GM12874 (cell line): ENCODE data around the gene CRYBB1.
A peak's percentile ranks its signal among the peaks of the same experiment; 100 is the strongest.

Source experiments
- TF ChIP-seq, protein P1 (sequence below): IDR thresholded peaks from 2 replicates; pipeline ENCODE4 v1.5.1; 2011; ENCODE audit warnings: low read depth, mild to moderate bottlenecking, control low read depth, low read length, moderate library complexity; ENCODE audit not compliant: insufficient read depth

CRYBB1 gene

DNA sequence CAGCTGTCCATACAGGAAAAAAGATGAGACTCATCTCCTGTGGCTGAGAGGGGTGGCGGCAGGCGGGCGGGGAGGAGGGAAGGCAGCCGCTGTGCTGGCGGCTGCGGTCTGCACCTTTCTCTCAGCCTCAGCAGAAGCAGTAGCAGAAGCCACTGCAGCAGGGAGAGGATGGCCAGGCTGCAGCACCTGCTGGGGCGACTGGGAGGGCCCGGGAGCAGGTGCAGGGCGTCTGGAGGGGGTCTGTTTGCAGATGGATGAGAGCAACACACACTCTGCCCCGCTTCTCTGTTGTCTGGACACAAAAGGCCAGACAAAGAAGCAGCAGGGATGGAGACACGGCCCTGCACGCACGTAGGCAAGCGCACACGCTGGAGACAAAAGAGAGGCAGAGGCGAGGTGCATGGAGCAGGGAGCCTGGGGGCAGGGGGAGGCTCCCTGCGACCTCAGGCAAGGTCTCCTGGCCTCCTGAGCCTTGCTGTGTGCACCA is 30.2 kb upstream of the CRYBB1 start:
- TF ChIP-seq, protein P1, sequence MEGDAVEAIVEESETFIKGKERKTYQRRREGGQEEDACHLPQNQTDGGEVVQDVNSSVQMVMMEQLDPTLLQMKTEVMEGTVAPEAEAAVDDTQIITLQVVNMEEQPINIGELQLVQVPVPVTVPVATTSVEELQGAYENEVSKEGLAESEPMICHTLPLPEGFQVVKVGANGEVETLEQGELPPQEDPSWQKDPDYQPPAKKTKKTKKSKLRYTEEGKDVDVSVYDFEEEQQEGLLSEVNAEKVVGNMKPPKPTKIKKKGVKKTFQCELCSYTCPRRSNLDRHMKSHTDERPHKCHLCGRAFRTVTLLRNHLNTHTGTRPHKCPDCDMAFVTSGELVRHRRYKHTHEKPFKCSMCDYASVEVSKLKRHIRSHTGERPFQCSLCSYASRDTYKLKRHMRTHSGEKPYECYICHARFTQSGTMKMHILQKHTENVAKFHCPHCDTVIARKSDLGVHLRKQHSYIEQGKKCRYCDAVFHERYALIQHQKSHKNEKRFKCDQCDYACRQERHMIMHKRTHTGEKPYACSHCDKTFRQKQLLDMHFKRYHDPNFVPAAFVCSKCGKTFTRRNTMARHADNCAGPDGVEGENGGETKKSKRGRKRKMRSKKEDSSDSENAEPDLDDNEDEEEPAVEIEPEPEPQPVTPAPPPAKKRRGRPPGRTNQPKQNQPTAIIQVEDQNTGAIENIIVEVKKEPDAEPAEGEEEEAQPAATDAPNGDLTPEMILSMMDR = no peak

DNA sequence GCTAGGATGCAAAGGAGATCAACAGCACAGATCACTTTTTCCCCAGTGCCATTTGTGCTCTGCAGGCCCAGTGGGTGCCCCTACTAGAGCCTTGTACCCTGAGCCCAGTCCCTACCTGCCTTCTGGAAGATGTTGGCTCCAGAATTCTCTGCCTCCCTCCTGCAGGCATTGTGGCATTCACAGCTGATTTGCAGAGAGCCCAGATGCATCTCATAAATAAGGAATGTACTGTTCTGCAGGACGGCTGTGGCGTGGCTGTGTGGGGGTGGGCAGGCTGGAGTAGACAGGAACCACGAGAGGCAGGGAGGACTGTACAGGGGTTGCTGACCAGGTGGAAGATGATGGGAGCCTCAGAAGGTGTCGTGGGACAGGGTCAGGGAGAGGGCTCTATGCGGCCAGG is 28.3 kb upstream of the CRYBB1 start:
- TF ChIP-seq, protein P1 = no peak

DNA sequence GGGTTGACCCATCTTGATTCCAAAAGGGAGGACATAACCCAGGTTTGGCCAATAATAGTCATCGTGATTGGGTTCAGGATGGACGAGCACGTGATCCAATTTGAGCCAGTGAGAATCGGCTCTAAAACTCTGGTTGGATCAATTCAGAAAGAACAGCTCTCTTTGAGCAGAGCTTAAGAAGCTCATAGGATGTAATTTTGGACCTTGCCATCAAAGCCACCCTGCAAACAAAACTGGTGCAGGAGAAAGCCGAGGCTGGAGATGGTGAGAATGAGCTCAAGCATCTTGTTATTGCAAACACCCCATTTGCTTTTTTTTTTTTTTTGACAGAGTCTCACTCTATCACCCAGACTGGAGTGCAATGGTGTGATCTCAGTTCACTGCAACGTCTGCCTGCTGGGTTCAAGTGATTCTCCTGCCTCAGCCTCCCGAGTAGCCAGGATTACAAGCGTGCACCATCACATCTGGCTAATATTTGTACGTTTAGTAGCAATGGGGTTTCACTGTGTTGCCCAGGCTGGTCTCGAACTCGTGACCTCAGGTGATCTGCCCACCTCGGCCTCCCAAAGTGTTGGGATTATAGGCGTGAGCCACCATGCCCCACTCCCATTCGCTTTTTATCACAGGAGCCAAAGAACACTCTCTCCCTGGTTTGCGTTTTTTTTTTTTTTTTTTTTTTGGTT is 25.7 kb upstream of the CRYBB1 start:
- TF ChIP-seq, protein P1 = no peak

DNA sequence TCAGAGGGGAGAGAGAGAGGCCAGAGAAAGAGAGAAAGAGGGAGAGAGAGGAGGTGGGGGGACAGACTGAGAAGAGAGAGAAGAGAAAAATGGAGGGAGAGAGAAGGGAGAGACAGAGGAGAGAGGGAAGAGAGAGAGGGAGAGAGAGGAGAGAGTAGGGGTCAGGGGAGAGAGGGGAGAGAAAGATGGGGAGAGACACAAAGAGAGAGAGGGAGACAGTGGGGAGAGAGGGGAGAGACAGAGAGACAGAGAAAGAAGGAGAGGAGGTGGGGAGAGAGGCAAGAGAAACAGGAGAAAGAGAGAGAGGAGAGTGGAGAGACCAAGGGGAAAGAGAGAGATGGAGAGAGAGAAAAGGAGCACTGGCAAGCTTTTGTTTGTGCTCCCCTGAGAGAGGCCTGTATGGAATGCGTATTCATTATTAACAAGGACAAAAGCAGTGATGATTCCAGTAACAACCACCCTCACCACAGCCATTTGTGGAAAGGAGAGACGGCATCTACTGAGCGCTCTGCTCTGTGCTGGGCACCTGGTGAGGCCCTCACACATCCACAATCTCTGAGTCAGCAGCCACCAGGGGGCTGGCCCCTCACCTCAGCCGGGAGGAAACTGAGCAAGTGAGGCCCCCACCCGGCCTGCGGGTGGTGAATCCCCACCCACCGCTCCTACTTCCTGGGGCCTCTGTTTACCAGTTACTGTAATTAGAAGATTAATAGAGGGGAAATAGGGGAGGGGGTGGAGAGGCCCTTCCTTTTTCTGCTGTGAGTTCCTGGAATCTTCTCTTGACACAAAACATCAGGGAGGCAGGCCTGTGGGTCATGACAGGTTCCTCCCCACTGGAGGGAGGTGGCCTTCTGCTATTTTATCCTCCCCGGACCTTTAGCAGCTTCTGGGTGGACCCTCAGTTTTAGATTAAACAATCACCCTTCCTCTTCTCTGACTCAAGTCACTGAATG is 24.9 kb upstream of the CRYBB1 start:
- TF ChIP-seq, protein P1 = peak; percentile 27; the same call in 1 of the 2 replicates

DNA sequence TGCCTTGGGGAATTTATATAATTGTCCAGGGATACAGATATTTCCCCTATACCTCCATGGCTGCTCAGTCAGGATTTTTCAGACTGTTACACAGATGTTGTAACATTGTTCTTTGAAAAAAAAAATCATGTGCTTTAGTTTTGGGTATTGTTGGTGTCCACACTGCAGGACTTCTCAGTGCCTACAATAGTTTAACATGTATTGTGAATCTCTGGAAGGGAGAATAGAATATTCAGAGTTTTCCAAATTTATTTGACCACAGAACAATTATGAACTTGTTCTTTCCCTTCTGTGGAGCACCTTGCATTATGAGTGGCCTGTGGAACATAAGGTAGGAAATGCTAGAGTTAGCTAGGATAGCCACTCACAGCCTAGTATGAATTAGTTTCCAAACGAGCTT is 18.5 kb upstream of the CRYBB1 start:
- TF ChIP-seq, protein P1 = no peak

DNA sequence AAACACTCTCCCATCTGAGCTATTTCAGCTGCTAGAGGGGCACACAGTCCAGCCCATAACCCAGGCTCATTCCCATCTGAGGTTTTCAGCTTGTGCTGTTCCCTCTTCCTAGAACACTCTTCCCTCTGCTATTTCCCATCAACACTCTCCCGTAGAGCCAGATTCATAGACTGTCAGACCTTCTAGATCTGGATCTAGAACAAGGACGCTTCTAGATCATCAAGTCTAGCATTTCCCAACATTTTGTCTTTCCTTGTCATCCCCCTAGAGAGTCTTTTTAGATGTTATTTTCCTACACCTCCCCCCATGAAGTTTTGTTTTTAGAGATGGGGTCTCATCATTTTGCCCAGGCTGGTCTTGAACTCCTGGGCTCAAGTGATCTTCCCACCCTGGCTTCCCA is 17.3 kb upstream of the CRYBB1 start:
- TF ChIP-seq, protein P1 = no peak

DNA sequence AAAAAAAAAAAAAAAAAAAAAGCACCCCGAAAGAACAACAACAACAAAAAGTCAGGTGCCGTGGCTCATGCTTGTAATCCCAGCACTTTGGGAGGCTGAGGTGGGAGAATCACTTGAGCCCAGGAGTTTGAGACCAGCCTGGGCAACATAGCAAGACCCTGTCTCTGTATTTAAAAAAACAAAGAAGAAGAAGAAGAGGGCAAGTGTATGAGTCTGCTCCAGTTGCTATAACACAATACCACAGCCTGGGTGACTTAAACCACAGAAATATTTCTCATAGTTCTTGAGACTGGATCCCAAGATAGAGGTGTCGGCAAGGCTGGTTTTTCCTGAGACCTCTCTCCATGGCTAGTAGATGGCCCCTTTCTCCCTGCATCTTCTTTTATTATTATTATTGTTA is 16.4 kb upstream of the CRYBB1 start:
- TF ChIP-seq, protein P1 = no peak
